ENCODE measurements around the gene ENKD1. TPM values are rescaled to one million over a fixed set of nuclear protein-coding genes. Genes with fewer than 3 reads are reported as not detected.

Gene ENKD1
- total RNA-seq, 1 experiment from 2014 or later: 22.6 TPM

GRCh38 chr16:67702130-67702529 is 35.6 kb upstream of the ENKD1 start:
- TF ChIP-seq, protein P1, sequence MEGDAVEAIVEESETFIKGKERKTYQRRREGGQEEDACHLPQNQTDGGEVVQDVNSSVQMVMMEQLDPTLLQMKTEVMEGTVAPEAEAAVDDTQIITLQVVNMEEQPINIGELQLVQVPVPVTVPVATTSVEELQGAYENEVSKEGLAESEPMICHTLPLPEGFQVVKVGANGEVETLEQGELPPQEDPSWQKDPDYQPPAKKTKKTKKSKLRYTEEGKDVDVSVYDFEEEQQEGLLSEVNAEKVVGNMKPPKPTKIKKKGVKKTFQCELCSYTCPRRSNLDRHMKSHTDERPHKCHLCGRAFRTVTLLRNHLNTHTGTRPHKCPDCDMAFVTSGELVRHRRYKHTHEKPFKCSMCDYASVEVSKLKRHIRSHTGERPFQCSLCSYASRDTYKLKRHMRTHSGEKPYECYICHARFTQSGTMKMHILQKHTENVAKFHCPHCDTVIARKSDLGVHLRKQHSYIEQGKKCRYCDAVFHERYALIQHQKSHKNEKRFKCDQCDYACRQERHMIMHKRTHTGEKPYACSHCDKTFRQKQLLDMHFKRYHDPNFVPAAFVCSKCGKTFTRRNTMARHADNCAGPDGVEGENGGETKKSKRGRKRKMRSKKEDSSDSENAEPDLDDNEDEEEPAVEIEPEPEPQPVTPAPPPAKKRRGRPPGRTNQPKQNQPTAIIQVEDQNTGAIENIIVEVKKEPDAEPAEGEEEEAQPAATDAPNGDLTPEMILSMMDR (IDR thresholded peaks at IDR 0.05; ENCODE audit: unreplicated experiment): no peak
- Mint-ChIP-seq H3K4me1 (ENCODE audit: low read depth, unreplicated experiment) (peaks cover 8% of the 10 kb centered on the region), H3K9me3 (ENCODE audit: low read depth, unreplicated experiment) (peaks cover 3% of the 10 kb centered on the region), H3K27me3 (ENCODE audit: unreplicated experiment) (no peaks in the 10 kb centered on the region), H3K27ac (ENCODE audit: unreplicated experiment) (no peak overlapping the region), H3K4me3 (ENCODE audit: low read depth, unreplicated experiment) (no peak overlapping the region), H3K36me3 (ENCODE audit: insufficient read depth, unreplicated experiment) (no peaks in the 10 kb centered on the region)
- DNase-seq: no peak
- intact Hi-C loops (cut with micrococcal nuclease; ENCODE audit: unreplicated experiment): no loop called here
- CTCF ChIA-PET: no interaction called here
- no TSS peak for BruUV-seq (replicated peaks)

DNA sequence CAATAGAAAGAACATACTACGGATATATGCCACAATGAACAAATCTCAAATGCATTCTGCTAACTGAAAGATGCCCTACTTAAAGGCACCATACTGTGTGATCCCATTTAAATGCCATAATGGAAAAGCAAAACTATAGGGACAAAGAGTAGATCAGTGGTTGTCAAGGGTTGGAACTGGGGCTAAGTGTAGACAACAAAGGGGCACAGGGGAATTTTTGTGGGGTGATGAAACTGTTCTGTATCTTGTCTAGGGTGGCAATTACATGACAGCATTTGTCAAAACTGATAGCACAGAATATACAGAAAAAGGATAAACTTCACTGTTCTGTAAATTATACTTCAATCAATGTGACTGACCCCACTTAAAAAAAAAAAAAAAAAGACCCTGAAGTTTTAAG is 34.9 kb upstream of the ENKD1 start:
- intact Hi-C loops (cut with micrococcal nuclease; ENCODE audit: unreplicated experiment): no loop called here
- Mint-ChIP-seq H3K4me1 (ENCODE audit: low read depth, unreplicated experiment) (peaks cover 13% of the 10 kb centered on the region), H3K27me3 (ENCODE audit: unreplicated experiment) (no peaks in the 10 kb centered on the region), H3K4me3 (ENCODE audit: low read depth, unreplicated experiment) (no peak overlapping the region), H3K27ac (ENCODE audit: unreplicated experiment) (no peak overlapping the region), H3K9me3 (ENCODE audit: low read depth, unreplicated experiment) (peaks cover 3% of the 10 kb centered on the region), H3K36me3 (ENCODE audit: insufficient read depth, unreplicated experiment) (no peaks in the 10 kb centered on the region)
- no peak for DNase-seq
- no TSS peak for BruUV-seq (replicated peaks)
- TF ChIP-seq, protein P1 (IDR thresholded peaks at IDR 0.05; ENCODE audit: unreplicated experiment): no peak
- CTCF ChIA-PET: no interaction called here

DNA sequence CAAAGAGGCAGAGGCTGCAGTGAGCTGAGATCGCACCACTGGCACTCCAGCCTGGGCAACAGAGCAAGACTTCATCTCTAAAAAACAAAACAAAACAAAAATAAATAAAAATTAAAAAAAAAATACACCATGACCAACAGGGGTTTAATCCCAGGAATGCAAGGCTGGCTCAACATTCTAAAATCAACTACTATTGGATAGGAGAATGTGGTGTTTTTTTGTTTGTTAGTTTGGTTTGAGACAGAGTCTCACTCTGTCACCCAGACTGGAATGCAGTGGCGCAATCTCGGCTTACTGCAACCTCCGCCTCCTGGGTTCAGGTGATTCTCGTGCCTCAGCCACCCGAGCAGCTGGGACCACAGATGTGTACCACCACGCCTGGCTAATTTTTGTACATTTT is 32.7 kb upstream of the ENKD1 start:
- intact Hi-C loops (cut with micrococcal nuclease; ENCODE audit: unreplicated experiment): no loop called here
- TF ChIP-seq, protein P1 (IDR thresholded peaks at IDR 0.05; ENCODE audit: unreplicated experiment): no peak
- DNase-seq: no peak
- Mint-ChIP-seq H3K27me3 (ENCODE audit: unreplicated experiment) (no peaks in the 10 kb centered on the region), H3K4me1 (ENCODE audit: low read depth, unreplicated experiment) (peaks cover 13% of the 10 kb centered on the region), H3K4me3 (ENCODE audit: low read depth, unreplicated experiment) (no peak overlapping the region), H3K9me3 (ENCODE audit: low read depth, unreplicated experiment) (peaks cover 3% of the 10 kb centered on the region), H3K27ac (ENCODE audit: unreplicated experiment) (no peak overlapping the region), H3K36me3 (ENCODE audit: insufficient read depth, unreplicated experiment) (no peaks in the 10 kb centered on the region)
- BruUV-seq (replicated peaks): no TSS peak
- CTCF ChIA-PET: no interaction called here

GRCh38 chr16:67697422-67698185 is 31.1 kb upstream of the ENKD1 start:
- H3K27me3 Mint-ChIP-seq (ENCODE audit: unreplicated experiment): no peaks in the 10 kb centered on the region
- peaks cover 3% of the 10 kb centered on the region for H3K9me3 Mint-ChIP-seq (ENCODE audit: low read depth, unreplicated experiment)
- H3K27ac Mint-ChIP-seq (ENCODE audit: unreplicated experiment): no peak overlapping the region
- H3K36me3 Mint-ChIP-seq (ENCODE audit: insufficient read depth, unreplicated experiment): no peaks in the 10 kb centered on the region
- H3K4me1 Mint-ChIP-seq (ENCODE audit: low read depth, unreplicated experiment): peaks cover 13% of the 10 kb centered on the region
- no peak overlapping the region for H3K4me3 Mint-ChIP-seq (ENCODE audit: low read depth, unreplicated experiment)
- CTCF ChIA-PET: interaction anchor here (0.6 to 1.2 kb wide), 2 partner anchors 9 to 53 kb away, joined by 3 to 5 read pairs; no protein-coding TSS in a partner anchor
- intact Hi-C loops (cut with micrococcal nuclease; ENCODE audit: unreplicated experiment): no loop called here
- TF ChIP-seq, protein P1 (IDR thresholded peaks at IDR 0.05; ENCODE audit: unreplicated experiment): no peak
- BruUV-seq (replicated peaks): no TSS peak
- no peak for DNase-seq
